Adipocyte (in vitro differentiated cells): ENCODE measurements around the gene OCA2.

Experiments used
- DNase-seq: peaks from one replicate; pipeline ENCODE4 v3.0.0-alpha.2; 2015; ENCODE audit warnings: low read depth
- H3K27me3 ChIP-seq: replicated peaks from 2 replicates; pipeline ENCODE4 v1.7.0; 2013; ENCODE audit warnings: mild to moderate bottlenecking, low read length, moderate library complexity; ENCODE audit not compliant: control insufficient read depth, insufficient read depth
- H3K36me3 ChIP-seq: 2 replicates; pipeline ENCODE4 v1.7.0; 2013; ENCODE audit warnings: low read length, mild to moderate bottlenecking, moderate library complexity; ENCODE audit not compliant: control insufficient read depth, insufficient read depth, severe bottlenecking
- H3K4me1 ChIP-seq: 2 replicates; pipeline ENCODE4 v1.7.0; 2013; ENCODE audit warnings: mild to moderate bottlenecking, low read length, moderate library complexity; ENCODE audit not compliant: control insufficient read depth, insufficient read depth
- H3K4me3 ChIP-seq: 2 replicates; pipeline ENCODE4 v1.7.0; 2013; ENCODE audit warnings: mild to moderate bottlenecking, low read length, moderate library complexity
- H3K9ac ChIP-seq: 2 replicates; pipeline ENCODE4 v1.7.0; 2013; ENCODE audit warnings: mild to moderate bottlenecking, low read length, moderate library complexity
- H3K9me3 ChIP-seq: 2 replicates; pipeline ENCODE4 v1.7.0; 2013; ENCODE audit warnings: mild to moderate bottlenecking, low read length, moderate library complexity; ENCODE audit not compliant: control insufficient read depth

Gene OCA2

GRCh38 chr15:27872355-27872754, 226.8 kb downstream of the OCA2 start:
- DNase-seq = no peak
- H3K36me3 ChIP-seq = no peaks in the 10 kb centered on the region
- peaks cover 4% of the 10 kb centered on the region for H3K27me3 ChIP-seq
- no peaks in the 10 kb centered on the region for H3K4me1 ChIP-seq
- no peaks in the 10 kb centered on the region for H3K9me3 ChIP-seq
- no peak overlapping the region for H3K9ac ChIP-seq
- no peak overlapping the region for H3K4me3 ChIP-seq

- Histone ChIP-seq H3K9ac (no peak overlapping the region), H3K4me3 (no peak overlapping the region), H3K36me3 (no peaks in the 10 kb centered on the region), H3K4me1 (no peaks in the 10 kb centered on the region), H3K27me3 (peaks cover 4% of the 10 kb centered on the region), H3K9me3 (no peaks in the 10 kb centered on the region)
- DNase-seq = no peak
These were observed 227.2 kb downstream of the OCA2 start for GRCh38 chr15:27871902-27872260.

- Histone ChIP-seq H3K36me3 (no peaks in the 10 kb centered on the region), H3K4me3 (no peak overlapping the region), H3K27me3 (peaks cover 4% of the 10 kb centered on the region), H3K9me3 (no peaks in the 10 kb centered on the region), H3K9ac (no peak overlapping the region), H3K4me1 (no peaks in the 10 kb centered on the region)
- no peak for DNase-seq
These were observed 227.8 kb downstream of the OCA2 start for GRCh38 chr15:27871078-27871901.

- Histone ChIP-seq H3K36me3 (no peaks in the 10 kb centered on the region), H3K4me3 (no peak overlapping the region), H3K9ac (no peak overlapping the region), H3K27me3 (peaks cover 6% of the 10 kb centered on the region), H3K9me3 (no peaks in the 10 kb centered on the region), H3K4me1 (no peaks in the 10 kb centered on the region)
- no peak for DNase-seq
These were observed 228.8 kb downstream of the OCA2 start for GRCh38 chr15:27870320-27870719.

GRCh38 chr15:27869697-27870281, 229.3 kb downstream of the OCA2 start:
- peaks cover 6% of the 10 kb centered on the region for H3K27me3 ChIP-seq
- H3K9me3 ChIP-seq = no peaks in the 10 kb centered on the region
- DNase-seq = no peak
- no peak overlapping the region for H3K4me3 ChIP-seq
- no peaks in the 10 kb centered on the region for H3K4me1 ChIP-seq
- no peaks in the 10 kb centered on the region for H3K36me3 ChIP-seq
- H3K9ac ChIP-seq = no peak overlapping the region

- no peaks in the 10 kb centered on the region for H3K9me3 ChIP-seq
- peaks cover 6% of the 10 kb centered on the region for H3K27me3 ChIP-seq
- H3K4me1 ChIP-seq = no peaks in the 10 kb centered on the region
- no peaks in the 10 kb centered on the region for H3K36me3 ChIP-seq
- DNase-seq = no peak
- H3K9ac ChIP-seq = no peak overlapping the region
- H3K4me3 ChIP-seq = no peak overlapping the region
These were observed 230.2 kb downstream of the OCA2 start for GRCh38 chr15:27868828-27869404.

GRCh38 chr15:27867861-27868260, 231.3 kb downstream of the OCA2 start:
- H3K36me3 ChIP-seq = no peaks in the 10 kb centered on the region
- DNase-seq = no peak
- no peak overlapping the region for H3K4me3 ChIP-seq
- H3K9me3 ChIP-seq = no peaks in the 10 kb centered on the region
- H3K4me1 ChIP-seq = no peaks in the 10 kb centered on the region
- H3K27me3 ChIP-seq = peaks cover 6% of the 10 kb centered on the region
- H3K9ac ChIP-seq = no peak overlapping the region

- Histone ChIP-seq H3K9ac (no peak overlapping the region), H3K4me3 (no peak overlapping the region), H3K36me3 (no peaks in the 10 kb centered on the region), H3K27me3 (peaks cover 6% of the 10 kb centered on the region), H3K9me3 (no peaks in the 10 kb centered on the region), H3K4me1 (no peaks in the 10 kb centered on the region)
- DNase-seq = no peak
These were observed 232.5 kb downstream of the OCA2 start for GRCh38 chr15:27866505-27867165.

- no peaks in the 10 kb centered on the region for H3K36me3 ChIP-seq
- no peak for DNase-seq
- H3K4me1 ChIP-seq = no peaks in the 10 kb centered on the region
- no peak overlapping the region for H3K9ac ChIP-seq
- no peak overlapping the region for H3K4me3 ChIP-seq
- peaks cover 6% of the 10 kb centered on the region for H3K27me3 ChIP-seq
- no peaks in the 10 kb centered on the region for H3K9me3 ChIP-seq
These were observed 233.2 kb downstream of the OCA2 start for GRCh38 chr15:27865926-27866325.

- Histone ChIP-seq H3K36me3 (no peaks in the 10 kb centered on the region), H3K9ac (no peak overlapping the region), H3K27me3 (peaks cover 6% of the 10 kb centered on the region), H3K9me3 (no peaks in the 10 kb centered on the region), H3K4me1 (no peaks in the 10 kb centered on the region), H3K4me3 (no peak overlapping the region)
- DNase-seq = no peak
These were observed 233.7 kb downstream of the OCA2 start for GRCh38 chr15:27865323-27865922.

- no peak for DNase-seq
- Histone ChIP-seq H3K27me3 (peaks cover 2% of the 10 kb centered on the region), H3K9ac (no peak overlapping the region), H3K9me3 (no peaks in the 10 kb centered on the region), H3K36me3 (no peaks in the 10 kb centered on the region), H3K4me1 (no peaks in the 10 kb centered on the region), H3K4me3 (no peak overlapping the region)
These were observed 234.4 kb downstream of the OCA2 start for GRCh38 chr15:27864719-27865118.
